Measurements from ENCODE around the gene TPGS1.

TPGS1 gene

GRCh38 chr19:492091-492531, 15.2 kb upstream of the TPGS1 start:
- in situ Hi-C loops (cut with HindIII; ENCODE audit: low sequenced_read_pairs), result no loop called here
- TF ChIP-seq CTCF (IDR thresholded peaks at IDR 0.05; ENCODE audit: low read depth, low read length, missing control alignments), result no peak
- DNase-seq (ENCODE audit: low read depth), result no peak
- H3K4me3 ChIP-seq (ENCODE audit: low read depth, low read length), result no peak overlapping the region

- DNase-seq (ENCODE audit: low read depth), result no peak
- no peak for TF ChIP-seq CTCF (IDR thresholded peaks at IDR 0.05; ENCODE audit: low read depth, low read length, missing control alignments)
- in situ Hi-C loops (cut with HindIII; ENCODE audit: low sequenced_read_pairs), result no loop called here
- H3K4me3 ChIP-seq (ENCODE audit: low read depth, low read length), result no peak overlapping the region
These were observed 13.7 kb upstream of the TPGS1 start for GRCh38 chr19:493391-494170.

- H3K4me3 ChIP-seq (ENCODE audit: low read depth, low read length), result no peak overlapping the region
- TF ChIP-seq CTCF (IDR thresholded peaks at IDR 0.05; ENCODE audit: low read depth, low read length, missing control alignments), result no peak
- DNase-seq (ENCODE audit: low read depth), result no peak
- in situ Hi-C loops (cut with HindIII; ENCODE audit: low sequenced_read_pairs), result no loop called here
These were observed 12.9 kb upstream of the TPGS1 start for GRCh38 chr19:494171-495080.

- H3K4me3 ChIP-seq (ENCODE audit: low read depth, low read length), result no peak overlapping the region
These were observed 12.3 kb upstream of the TPGS1 start for GRCh38 chr19:495081-495401.

GRCh38 chr19:495402-496111, 11.7 kb upstream of the TPGS1 start:
- no peak overlapping the region for H3K4me3 ChIP-seq (ENCODE audit: low read depth, low read length)
- DNase-seq (ENCODE audit: low read depth), result no peak
- in situ Hi-C loops (cut with HindIII; ENCODE audit: low sequenced_read_pairs), result no loop called here
- TF ChIP-seq CTCF (IDR thresholded peaks at IDR 0.05; ENCODE audit: low read depth, low read length, missing control alignments), result peak; percentile 77

More at GRCh38 chr19:495081-495401, 12.3 kb upstream of the TPGS1 start:
- no peak for TF ChIP-seq CTCF (IDR thresholded peaks at IDR 0.05; ENCODE audit: low read depth, low read length, missing control alignments)
- in situ Hi-C loops (cut with HindIII; ENCODE audit: low sequenced_read_pairs), result no loop called here
- no peak for DNase-seq (ENCODE audit: low read depth)

GRCh38 chr19:496112-496665, 11.1 kb upstream of the TPGS1 start, which contains the start of gene MADCAM1:
MADCAM1 (plus strand) TSS chr19:496486; CDS start chr19:496500, 14 bp downstream.
- no peak within 1 kb of the TSS for H3K4me3 ChIP-seq (ENCODE audit: low read depth, low read length)
- no peak for DNase-seq (ENCODE audit: low read depth)
- TF ChIP-seq CTCF (IDR thresholded peaks at IDR 0.05; ENCODE audit: low read depth, low read length, missing control alignments), result no peak
- in situ Hi-C loops (cut with HindIII; ENCODE audit: low sequenced_read_pairs), result no loop called here

Data from astrocyte of the cerebellum (primary cell).